Panc1 (cell line): ENCODE results near the gene PCNX2. TPM values are rescaled to one million over a fixed set of nuclear protein-coding genes. Genes with fewer than 3 reads are reported as not detected.

ENCODE experiments used
- ATAC-seq: fragments of 200-7000 bp; cut with Tn5 transposase; 2 replicates; pipeline ENCODE4 v1.9.1; 2020; ENCODE audit warnings: mild to moderate bottlenecking, moderate library complexity
- BruUV-seq: library from RNA; stranded (reverse); fragments of 400-500 nt; replicated peaks from 2 replicates; lab custom pipeline; 2021; lab: Mats Ljungman, UMichigan
- CTCF ChIA-PET: fragments of 300-600 bp; sonication (Branson Sonifier 250); formaldehyde crosslinking; loops from one replicate; lab custom pipeline; 2022; ENCODE audit warnings: antibody characterized with exemption; lab: Charles Lee
- POLR2A ChIA-PET: fragments of 300-600 bp; sonication (Branson Sonifier 250); formaldehyde crosslinking; loops from one replicate; lab custom pipeline; 2022; ENCODE audit warnings: antibody characterized with exemption; lab: Charles Lee
- DNase-seq: peaks from one replicate; pipeline ENCODE4 v3.0.0-alpha.2; 2010; ENCODE audit warnings: low read depth, low spot score
- H3K27ac ChIP-seq: 2 replicates; pipeline ENCODE4 v1.5.1; 2011; ENCODE audit warnings: mild to moderate bottlenecking, low read length, inconsistent platforms
- H3K27me3 ChIP-seq: fragments of 200-500 bp; sonication (Bioruptor generic); 2 replicates; pipeline ENCODE4 v1.6.0; 2014; ENCODE audit warnings: low read length, inconsistent platforms; ENCODE audit not compliant: control insufficient read depth, insufficient read depth
- H3K36me3 ChIP-seq: fragments of 200-500 bp; sonication (Bioruptor generic); 2 replicates; pipeline ENCODE4 v1.5.1; 2014; ENCODE audit warnings: inconsistent platforms, mild to moderate bottlenecking, low read length, moderate library complexity; ENCODE audit not compliant: control insufficient read depth, insufficient read depth
- H3K4me1 ChIP-seq: 2 replicates; pipeline ENCODE4 v1.5.1; 2011; ENCODE audit warnings: inconsistent platforms, mild to moderate bottlenecking, low read length, moderate library complexity; ENCODE audit not compliant: control insufficient read depth, insufficient read depth
- H3K4me3 ChIP-seq, 2 experiments: 2 replicates each; pipeline ENCODE4 v1.5.1; 2011 to 2012; ENCODE audit warnings: low read depth in 2 of 2, low read length in 2 of 2, mild to moderate bottlenecking in 2 of 2, inconsistent platforms in 1 of 2, moderate library complexity in 1 of 2
- H3K9me3 ChIP-seq: fragments of 200-500 bp; sonication (Bioruptor generic); 2 replicates; pipeline ENCODE4 v1.5.1; 2014; ENCODE audit warnings: low read depth, mild to moderate bottlenecking, inconsistent platforms, low read length, moderate library complexity; ENCODE audit not compliant: control insufficient read depth, insufficient read depth
- POLR2AphosphoS5 ChIP-seq: IDR thresholded peaks from 2 replicates; pipeline ENCODE4 v1.6.1; 2012; ENCODE audit warnings: mild to moderate bottlenecking, low read depth, low read length, moderate library complexity
- SIN3A ChIP-seq: IDR thresholded peaks from 2 replicates; pipeline ENCODE4 v1.6.1; 2012; ENCODE audit warnings: low read depth, mild to moderate bottlenecking, low read length, moderate library complexity, borderline replicate concordance; ENCODE audit not compliant: insufficient read depth
- TCF7L2 ChIP-seq: IDR thresholded peaks from 2 replicates; pipeline ENCODE4 v1.6.1; 2011; ENCODE audit warnings: mild to moderate bottlenecking, low read depth, low read length, inconsistent platforms
- in situ Hi-C: cut with HindIII; loops from 2 replicates; pipeline ENCODE4 v1.10.0; 2016; ENCODE audit warnings: low sequenced_read_pairs, low pct_unique_long_range_greater_than_20kb
- intact Hi-C: fragments of 100-400 bp; cut with micrococcal nuclease; formaldehyde crosslinking; loops from one replicate; pipeline ENCODE4 v1.10.0; 2022; ENCODE audit not compliant: unreplicated experiment
- total RNA-seq: library from RNA; stranded (reverse); gene quantifications from one replicate; pipeline ENCODE4 v1.2.1, GENCODE V29; 2021; ENCODE audit not compliant: unreplicated experiment
- TF ChIP-seq, protein P1 (sequence below): fragments of 450-650 bp; IDR thresholded peaks from 2 replicates; pipeline ENCODE4 v1.5.1; 2017; ENCODE audit warnings: mild to moderate bottlenecking
- TF ChIP-seq, protein P2 (sequence below), 2 experiments: IDR thresholded peaks; 2 replicates each; pipeline ENCODE4 v1.6.1; 2011 to 2012; ENCODE audit warnings: low read depth in 2 of 2, control low read depth in 1 of 2, low read length in 1 of 2, mild to moderate bottlenecking in 1 of 2, moderate library complexity in 1 of 2; ENCODE audit not compliant: insufficient read depth in 1 of 2

The PCNX2 gene
- total RNA-seq, 1 experiment from 2014 or later: 2.6 TPM

DNA sequence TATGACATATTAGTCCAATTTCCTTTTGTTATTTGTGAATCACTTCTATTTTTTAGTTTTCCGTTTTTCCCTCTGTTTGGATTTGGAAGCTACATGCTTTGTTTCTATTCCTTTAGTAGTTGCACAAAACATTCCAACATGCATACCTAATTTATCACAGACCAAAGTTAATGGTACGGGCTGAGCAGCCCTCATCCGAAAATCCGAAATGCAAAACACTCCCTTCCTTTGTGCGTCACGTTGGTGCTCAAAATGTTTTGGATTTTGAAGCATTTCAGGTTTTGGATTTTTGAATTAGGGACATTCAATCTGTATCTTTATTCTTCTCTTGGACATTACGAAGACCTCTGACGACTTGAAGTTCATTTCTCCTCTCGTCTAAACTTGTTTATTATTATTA is 124.8 kb downstream of the PCNX2 start:
- Histone ChIP-seq H3K27ac (no peak overlapping the region), H3K27me3 (no peaks in the 10 kb centered on the region), H3K9me3 (peaks cover 5% of the 10 kb centered on the region; the same call in 1 of the 2 replicates), H3K4me1 (no peaks in the 10 kb centered on the region), H3K4me3 (no peak overlapping the region), H3K36me3 (no peaks in the 10 kb centered on the region)
- POLR2A ChIA-PET: no interaction called here
- in situ Hi-C loops (no loop called here), intact Hi-C loops (loop anchor here (10.0 kb wide), 1 partner anchor 536 kb away; the partner anchor contains the start of gene SIPA1L2)
- CTCF ChIA-PET: no interaction called here
- BruUV-seq: no TSS peak
- TF ChIP-seq TCF7L2: no peak
- TF ChIP-seq, protein P1, sequence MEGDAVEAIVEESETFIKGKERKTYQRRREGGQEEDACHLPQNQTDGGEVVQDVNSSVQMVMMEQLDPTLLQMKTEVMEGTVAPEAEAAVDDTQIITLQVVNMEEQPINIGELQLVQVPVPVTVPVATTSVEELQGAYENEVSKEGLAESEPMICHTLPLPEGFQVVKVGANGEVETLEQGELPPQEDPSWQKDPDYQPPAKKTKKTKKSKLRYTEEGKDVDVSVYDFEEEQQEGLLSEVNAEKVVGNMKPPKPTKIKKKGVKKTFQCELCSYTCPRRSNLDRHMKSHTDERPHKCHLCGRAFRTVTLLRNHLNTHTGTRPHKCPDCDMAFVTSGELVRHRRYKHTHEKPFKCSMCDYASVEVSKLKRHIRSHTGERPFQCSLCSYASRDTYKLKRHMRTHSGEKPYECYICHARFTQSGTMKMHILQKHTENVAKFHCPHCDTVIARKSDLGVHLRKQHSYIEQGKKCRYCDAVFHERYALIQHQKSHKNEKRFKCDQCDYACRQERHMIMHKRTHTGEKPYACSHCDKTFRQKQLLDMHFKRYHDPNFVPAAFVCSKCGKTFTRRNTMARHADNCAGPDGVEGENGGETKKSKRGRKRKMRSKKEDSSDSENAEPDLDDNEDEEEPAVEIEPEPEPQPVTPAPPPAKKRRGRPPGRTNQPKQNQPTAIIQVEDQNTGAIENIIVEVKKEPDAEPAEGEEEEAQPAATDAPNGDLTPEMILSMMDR: no peak
- TF ChIP-seq, protein P2, sequence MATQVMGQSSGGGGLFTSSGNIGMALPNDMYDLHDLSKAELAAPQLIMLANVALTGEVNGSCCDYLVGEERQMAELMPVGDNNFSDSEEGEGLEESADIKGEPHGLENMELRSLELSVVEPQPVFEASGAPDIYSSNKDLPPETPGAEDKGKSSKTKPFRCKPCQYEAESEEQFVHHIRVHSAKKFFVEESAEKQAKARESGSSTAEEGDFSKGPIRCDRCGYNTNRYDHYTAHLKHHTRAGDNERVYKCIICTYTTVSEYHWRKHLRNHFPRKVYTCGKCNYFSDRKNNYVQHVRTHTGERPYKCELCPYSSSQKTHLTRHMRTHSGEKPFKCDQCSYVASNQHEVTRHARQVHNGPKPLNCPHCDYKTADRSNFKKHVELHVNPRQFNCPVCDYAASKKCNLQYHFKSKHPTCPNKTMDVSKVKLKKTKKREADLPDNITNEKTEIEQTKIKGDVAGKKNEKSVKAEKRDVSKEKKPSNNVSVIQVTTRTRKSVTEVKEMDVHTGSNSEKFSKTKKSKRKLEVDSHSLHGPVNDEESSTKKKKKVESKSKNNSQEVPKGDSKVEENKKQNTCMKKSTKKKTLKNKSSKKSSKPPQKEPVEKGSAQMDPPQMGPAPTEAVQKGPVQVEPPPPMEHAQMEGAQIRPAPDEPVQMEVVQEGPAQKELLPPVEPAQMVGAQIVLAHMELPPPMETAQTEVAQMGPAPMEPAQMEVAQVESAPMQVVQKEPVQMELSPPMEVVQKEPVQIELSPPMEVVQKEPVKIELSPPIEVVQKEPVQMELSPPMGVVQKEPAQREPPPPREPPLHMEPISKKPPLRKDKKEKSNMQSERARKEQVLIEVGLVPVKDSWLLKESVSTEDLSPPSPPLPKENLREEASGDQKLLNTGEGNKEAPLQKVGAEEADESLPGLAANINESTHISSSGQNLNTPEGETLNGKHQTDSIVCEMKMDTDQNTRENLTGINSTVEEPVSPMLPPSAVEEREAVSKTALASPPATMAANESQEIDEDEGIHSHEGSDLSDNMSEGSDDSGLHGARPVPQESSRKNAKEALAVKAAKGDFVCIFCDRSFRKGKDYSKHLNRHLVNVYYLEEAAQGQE (IDR thresholded peaks at IDR 0.05; ENCODE audit: insufficient read depth in 1 of 2, low read depth in 2 of 2, low read length in 1 of 2): no peak
- TF ChIP-seq SIN3A: no peak
- no peak for TF ChIP-seq POLR2AphosphoS5
- no peak for DNase-seq
- no peak for ATAC-seq

DNA sequence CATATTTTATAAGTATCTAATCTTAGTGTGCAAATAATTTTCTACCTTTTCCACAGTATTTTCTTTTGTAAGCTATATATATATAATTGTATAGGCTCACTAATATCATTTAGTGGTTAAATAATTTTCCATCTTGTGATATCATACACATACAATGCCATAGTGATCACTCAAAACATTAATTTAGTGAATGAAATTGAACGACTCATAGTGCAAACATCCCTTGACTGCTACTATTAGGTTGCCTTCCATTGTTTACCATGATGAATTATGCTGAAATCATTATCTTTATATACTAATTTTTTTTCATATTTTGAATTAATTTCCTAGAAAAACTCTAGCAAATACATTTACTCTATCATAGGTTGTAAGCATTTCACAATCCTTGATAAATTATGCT is 127.1 kb downstream of the PCNX2 start:
- peaks cover 5% of the 10 kb centered on the region; the same call in 1 of the 2 replicates for H3K9me3 ChIP-seq
- CTCF ChIA-PET: no interaction called here
- no peaks in the 10 kb centered on the region for H3K27me3 ChIP-seq
- intact Hi-C loops (no loop called here), in situ Hi-C loops (no loop called here)
- DNase-seq (no peak), ATAC-seq (no peak)
- TF ChIP-seq, protein P2 (IDR thresholded peaks at IDR 0.05; ENCODE audit: insufficient read depth in 1 of 2, low read depth in 2 of 2, low read length in 1 of 2): no peak
- H3K36me3 ChIP-seq: no peaks in the 10 kb centered on the region
- POLR2A ChIA-PET: interaction anchor here (0.6 kb wide), 1 partner anchor 145 kb away, joined by 3 read pairs; no protein-coding TSS in a partner anchor
- no TSS peak for BruUV-seq
- H3K27ac ChIP-seq: no peak overlapping the region
- no peaks in the 10 kb centered on the region for H3K4me1 ChIP-seq
- H3K4me3 ChIP-seq: no peak overlapping the region
